Testis (tissue), 2 donors: ENCODE data around the gene SLC35D2.
"Not testable (repeated sequence)": the region's sequence is repeated elsewhere in the genome, so short reads cannot be mapped to it uniquely, and the experiment has no call there.

Source experiments
- POLR2A ChIP-seq: fragments of 450-650 bp; IDR thresholded peaks from one replicate; pipeline ENCODE4 v1.6.1; 2017; ENCODE audit warnings: antibody characterized with exemption, mild to moderate bottlenecking, moderate library complexity
- TF ChIP-seq, protein P1 (sequence below), 3 experiments: fragments of 450-650 bp in 2 of 3; fragments of 200-600 bp in 1 of 3; sonication (generic) in 1 of 3; IDR thresholded peaks; one replicate each; pipeline ENCODE4 v1.5.1; 2016 to 2019; ENCODE audit warnings: antibody characterized with exemption in 3 of 3, mild to moderate bottlenecking in 2 of 3, moderate library complexity in 1 of 3

DNA sequence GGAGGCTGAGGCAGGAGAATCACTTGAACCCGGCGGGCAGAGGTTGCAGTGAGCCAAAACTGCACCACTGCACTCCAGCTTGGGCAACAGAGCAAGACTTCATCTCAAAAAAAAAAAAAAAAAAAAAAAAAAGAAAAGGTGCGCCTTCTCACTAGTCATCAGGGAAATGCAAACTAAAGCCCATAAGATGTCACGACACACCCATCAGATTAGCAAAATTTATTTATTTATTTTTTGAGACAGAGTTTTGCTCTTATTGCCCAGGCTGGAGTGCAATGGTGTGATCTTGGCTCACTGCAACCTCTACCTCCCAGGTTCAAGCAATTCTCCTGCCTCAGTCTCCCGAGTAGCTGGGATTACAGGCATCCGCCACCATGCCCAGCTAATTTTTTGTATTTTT, 23.0 kb downstream of the SLC35D2 start:
- TF ChIP-seq, protein P1, sequence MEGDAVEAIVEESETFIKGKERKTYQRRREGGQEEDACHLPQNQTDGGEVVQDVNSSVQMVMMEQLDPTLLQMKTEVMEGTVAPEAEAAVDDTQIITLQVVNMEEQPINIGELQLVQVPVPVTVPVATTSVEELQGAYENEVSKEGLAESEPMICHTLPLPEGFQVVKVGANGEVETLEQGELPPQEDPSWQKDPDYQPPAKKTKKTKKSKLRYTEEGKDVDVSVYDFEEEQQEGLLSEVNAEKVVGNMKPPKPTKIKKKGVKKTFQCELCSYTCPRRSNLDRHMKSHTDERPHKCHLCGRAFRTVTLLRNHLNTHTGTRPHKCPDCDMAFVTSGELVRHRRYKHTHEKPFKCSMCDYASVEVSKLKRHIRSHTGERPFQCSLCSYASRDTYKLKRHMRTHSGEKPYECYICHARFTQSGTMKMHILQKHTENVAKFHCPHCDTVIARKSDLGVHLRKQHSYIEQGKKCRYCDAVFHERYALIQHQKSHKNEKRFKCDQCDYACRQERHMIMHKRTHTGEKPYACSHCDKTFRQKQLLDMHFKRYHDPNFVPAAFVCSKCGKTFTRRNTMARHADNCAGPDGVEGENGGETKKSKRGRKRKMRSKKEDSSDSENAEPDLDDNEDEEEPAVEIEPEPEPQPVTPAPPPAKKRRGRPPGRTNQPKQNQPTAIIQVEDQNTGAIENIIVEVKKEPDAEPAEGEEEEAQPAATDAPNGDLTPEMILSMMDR (IDR thresholded peaks at IDR 0.05): not testable (repeated sequence)
- TF ChIP-seq POLR2A: not testable (repeated sequence)
